ENCODE measurements around the gene ANKDD1B. TPM values are rescaled to one million over a fixed set of nuclear protein-coding genes. Genes with fewer than 3 reads are reported as not detected.
"Not testable (repeated sequence)": the region's sequence is repeated elsewhere in the genome, so short reads cannot be mapped to it uniquely, and the experiment has no call there.

The ANKDD1B gene
- total RNA-seq, 4 donors from 2014 or later: 0.33 to 0.83 TPM; not detected in 2

DNA sequence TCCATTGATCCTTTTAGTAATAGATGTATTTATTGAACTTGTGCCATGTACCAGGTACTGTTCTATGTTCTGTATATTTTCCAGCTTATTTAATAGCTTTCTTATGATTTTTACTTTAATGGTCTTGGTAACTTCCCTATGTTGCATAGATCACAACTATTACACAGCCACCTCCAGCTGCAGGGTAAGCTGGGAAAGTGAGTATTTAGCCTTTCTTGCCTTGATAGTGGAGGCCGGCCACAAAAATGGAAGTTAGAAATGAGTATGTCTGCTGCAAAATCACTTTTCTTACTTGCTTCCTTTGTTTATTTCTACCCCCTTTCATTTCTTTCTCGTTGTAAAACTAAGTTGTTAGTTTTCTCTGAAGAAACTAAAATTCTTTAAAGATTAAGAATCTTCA, 43.1 kb upstream of the ANKDD1B start:
- Histone ChIP-seq H3K27me3 (no peaks in the 10 kb centered on the region), H3K4me3 (no peak overlapping the region), H3K9me3 (peaks cover 0 to 7% (median 3%) of the 10 kb centered on the region in 4 donors), H3K36me3 (peaks cover 0 to 16% (median 0%) of the 10 kb centered on the region in 4 donors), H3K27ac (replicated peaks in 1 of 4) (no peak overlapping the region), H3K4me1 (peaks cover 18 to 28% (median 27%) of the 10 kb centered on the region in 4 donors)
- 76% methylated on average over 2 of the region's 2 CpGs for WGBS
- no peak for DNase-seq (ENCODE audit: extremely low spot score)
- TF ChIP-seq, protein P1, sequence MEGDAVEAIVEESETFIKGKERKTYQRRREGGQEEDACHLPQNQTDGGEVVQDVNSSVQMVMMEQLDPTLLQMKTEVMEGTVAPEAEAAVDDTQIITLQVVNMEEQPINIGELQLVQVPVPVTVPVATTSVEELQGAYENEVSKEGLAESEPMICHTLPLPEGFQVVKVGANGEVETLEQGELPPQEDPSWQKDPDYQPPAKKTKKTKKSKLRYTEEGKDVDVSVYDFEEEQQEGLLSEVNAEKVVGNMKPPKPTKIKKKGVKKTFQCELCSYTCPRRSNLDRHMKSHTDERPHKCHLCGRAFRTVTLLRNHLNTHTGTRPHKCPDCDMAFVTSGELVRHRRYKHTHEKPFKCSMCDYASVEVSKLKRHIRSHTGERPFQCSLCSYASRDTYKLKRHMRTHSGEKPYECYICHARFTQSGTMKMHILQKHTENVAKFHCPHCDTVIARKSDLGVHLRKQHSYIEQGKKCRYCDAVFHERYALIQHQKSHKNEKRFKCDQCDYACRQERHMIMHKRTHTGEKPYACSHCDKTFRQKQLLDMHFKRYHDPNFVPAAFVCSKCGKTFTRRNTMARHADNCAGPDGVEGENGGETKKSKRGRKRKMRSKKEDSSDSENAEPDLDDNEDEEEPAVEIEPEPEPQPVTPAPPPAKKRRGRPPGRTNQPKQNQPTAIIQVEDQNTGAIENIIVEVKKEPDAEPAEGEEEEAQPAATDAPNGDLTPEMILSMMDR (IDR thresholded peaks at IDR 0.05): no peak
- no peak for TF ChIP-seq POLR2AphosphoS5 (IDR thresholded peaks at IDR 0.05)
- TF ChIP-seq POLR2A (IDR thresholded peaks at IDR 0.05; ENCODE audit: low read depth): no peak
- no peak for TF ChIP-seq EP300 (IDR thresholded peaks at IDR 0.05)
- intact Hi-C loops (cut with DNase I): loop anchor here (5.0 kb wide), 1 partner anchor 56 kb away; the partner anchor contains the start of genes CERT1 and POLK

DNA sequence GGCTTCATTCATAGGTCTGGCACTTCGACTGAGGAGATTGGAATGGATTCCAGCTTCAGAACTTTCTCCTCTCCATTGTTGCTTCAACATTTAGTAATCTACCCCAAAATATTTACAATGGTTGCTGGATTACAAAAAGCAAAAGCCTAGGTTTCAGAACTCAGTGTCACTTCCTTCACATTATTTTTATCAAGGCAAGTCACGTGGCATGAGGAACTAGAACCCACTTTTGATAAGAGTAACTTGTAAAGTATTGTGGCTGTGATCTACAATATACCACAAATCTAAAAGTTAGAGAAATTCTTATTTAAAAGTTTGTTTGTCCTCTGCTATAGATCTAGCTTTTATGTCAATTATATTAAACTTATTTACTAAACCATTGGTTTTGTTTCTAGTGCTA, 39.7 kb upstream of the ANKDD1B start:
- H3K36me3 ChIP-seq: peaks cover 0 to 16% (median 2%) of the 10 kb centered on the region in 4 donors
- no peak overlapping the region for H3K4me3 ChIP-seq
- no peak overlapping the region for H3K27ac ChIP-seq (replicated peaks in 1 of 4)
- DNase-seq (ENCODE audit: extremely low spot score): no peak
- 73% methylated on average over 2 of the region's 2 CpGs for WGBS
- intact Hi-C loops (cut with DNase I): no loop called here
- no peaks in the 10 kb centered on the region for H3K9me3 ChIP-seq
- H3K27me3 ChIP-seq: no peaks in the 10 kb centered on the region
- peaks cover 18 to 35% (median 33%) of the 10 kb centered on the region in 4 donors for H3K4me1 ChIP-seq
- no peak for TF ChIP-seq EP300 (IDR thresholded peaks at IDR 0.05)
- no peak for TF ChIP-seq POLR2AphosphoS5 (IDR thresholded peaks at IDR 0.05)
- TF ChIP-seq, protein P1 (IDR thresholded peaks at IDR 0.05): no peak
- no peak for TF ChIP-seq POLR2A (IDR thresholded peaks at IDR 0.05; ENCODE audit: low read depth)

DNA sequence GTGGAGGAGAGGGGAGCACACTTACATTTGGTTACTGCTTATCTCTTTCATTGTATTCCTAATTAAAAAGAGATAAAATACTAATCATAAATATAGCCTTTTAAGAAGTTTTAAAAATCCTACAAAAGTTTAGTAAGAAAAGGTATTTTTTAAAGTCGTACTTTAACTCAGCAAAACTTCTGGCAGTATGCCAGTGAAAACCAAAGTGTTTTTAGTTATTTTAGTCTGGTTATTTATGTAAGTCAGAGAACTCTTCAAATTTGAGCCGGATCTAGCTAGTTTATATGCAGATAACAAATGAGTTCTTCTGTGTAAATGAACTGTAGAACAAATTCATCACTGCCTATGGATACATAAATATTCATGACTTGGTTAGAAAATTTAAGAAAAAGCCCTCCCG, 36.5 kb upstream of the ANKDD1B start:
- peak overlapping the region in 2 of 4 donors; percentile 12 to 33 for H3K27ac ChIP-seq (replicated peaks in 1 of 4)
- H3K4me1 ChIP-seq: peaks cover 4 to 17% (median 14%) of the 10 kb centered on the region in 4 donors
- DNase-seq (ENCODE audit: extremely low spot score): no peak
- 25% methylated on average over 3 of the region's 3 CpGs for WGBS
- no peaks in the 10 kb centered on the region for H3K27me3 ChIP-seq
- no peak overlapping the region for H3K4me3 ChIP-seq
- peaks cover 0 to 43% (median 11%) of the 10 kb centered on the region in 4 donors for H3K36me3 ChIP-seq
- no peak for TF ChIP-seq EP300 (IDR thresholded peaks at IDR 0.05)
- TF ChIP-seq, protein P1 (IDR thresholded peaks at IDR 0.05): no peak
- TF ChIP-seq POLR2AphosphoS5 (IDR thresholded peaks at IDR 0.05): no peak
- TF ChIP-seq POLR2A (IDR thresholded peaks at IDR 0.05; ENCODE audit: low read depth): no peak
- intact Hi-C loops (cut with DNase I): no loop called here
- no peaks in the 10 kb centered on the region for H3K9me3 ChIP-seq

DNA sequence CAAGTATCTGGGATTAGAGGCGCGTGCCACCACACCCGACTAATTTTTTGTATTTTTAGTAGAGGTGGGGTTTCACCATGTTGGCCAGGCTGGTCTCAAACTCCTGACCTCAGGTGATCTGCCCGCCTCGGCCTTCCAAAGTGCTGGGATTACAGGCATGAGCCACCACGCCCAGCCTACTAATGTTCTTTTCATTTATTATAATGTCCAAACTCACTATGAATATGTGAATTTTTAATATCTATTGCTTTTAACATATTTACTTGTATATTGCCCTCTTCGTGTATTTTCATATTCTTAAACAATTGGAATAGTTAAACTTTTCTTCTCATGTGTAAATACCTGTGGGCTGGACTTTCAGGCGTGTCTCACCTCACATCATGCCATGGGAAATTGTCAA, 33.0 kb upstream of the ANKDD1B start:
- H3K27me3 ChIP-seq; H3K4me3 ChIP-seq; intact Hi-C loops (cut with DNase I); DNase-seq (ENCODE audit: extremely low spot score); H3K27ac ChIP-seq (replicated peaks in 1 of 4); H3K9me3 ChIP-seq: not testable (repeated sequence)
- WGBS: 93% methylated on average over 8 of the region's 8 CpGs
- H3K36me3 ChIP-seq: peaks cover 10 to 63% (median 32%) of the 10 kb centered on the region in 4 donors
- H3K4me1 ChIP-seq: peaks cover 4 to 17% (median 14%) of the 10 kb centered on the region in 4 donors

DNA sequence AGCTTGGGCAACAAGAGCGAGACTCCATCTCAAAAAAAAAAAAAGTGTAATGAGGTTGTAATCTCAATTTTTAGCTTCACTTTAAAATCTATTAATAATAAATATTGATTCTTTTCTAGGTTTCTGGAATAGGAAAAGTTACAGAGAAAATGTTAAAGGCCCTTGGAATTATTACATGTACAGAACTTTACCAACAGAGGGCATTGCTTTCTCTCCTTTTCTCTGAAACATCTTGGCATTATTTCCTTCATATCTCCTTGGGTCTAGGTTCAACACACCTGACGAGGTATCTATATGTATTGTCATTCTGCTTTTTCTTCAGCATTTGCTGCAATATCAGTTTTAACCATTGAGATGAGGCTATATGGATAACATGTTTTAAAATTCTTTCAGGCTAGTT, 26.6 kb upstream of the ANKDD1B start:
- H3K4me3 ChIP-seq: no peak overlapping the region
- TF ChIP-seq POLR2A (IDR thresholded peaks at IDR 0.05; ENCODE audit: low read depth) (no peak), POLR2AphosphoS5 (IDR thresholded peaks at IDR 0.05) (no peak), EP300 (IDR thresholded peaks at IDR 0.05) (no peak)
- TF ChIP-seq, protein P1 (IDR thresholded peaks at IDR 0.05): no peak
- DNase-seq (ENCODE audit: extremely low spot score): no peak
- no peaks in the 10 kb centered on the region for H3K4me1 ChIP-seq
- no peak overlapping the region for H3K27ac ChIP-seq (replicated peaks in 1 of 4)
- H3K36me3 ChIP-seq: peaks cover 18 to 63% (median 30%) of the 10 kb centered on the region in 4 donors
- 94% methylated on average over 2 of the region's 2 CpGs for WGBS
- intact Hi-C loops (cut with DNase I): no loop called here
- H3K9me3 ChIP-seq: no peaks in the 10 kb centered on the region
- no peaks in the 10 kb centered on the region for H3K27me3 ChIP-seq

Measured in esophagus muscularis mucosa (tissue), 4 donors.